ENCODE measurements around the gene LMNB1.
"Not testable (repeated sequence)": the region's sequence is repeated elsewhere in the genome, so short reads cannot be mapped to it uniquely, and the experiment has no call there.

Gene LMNB1, protein sequence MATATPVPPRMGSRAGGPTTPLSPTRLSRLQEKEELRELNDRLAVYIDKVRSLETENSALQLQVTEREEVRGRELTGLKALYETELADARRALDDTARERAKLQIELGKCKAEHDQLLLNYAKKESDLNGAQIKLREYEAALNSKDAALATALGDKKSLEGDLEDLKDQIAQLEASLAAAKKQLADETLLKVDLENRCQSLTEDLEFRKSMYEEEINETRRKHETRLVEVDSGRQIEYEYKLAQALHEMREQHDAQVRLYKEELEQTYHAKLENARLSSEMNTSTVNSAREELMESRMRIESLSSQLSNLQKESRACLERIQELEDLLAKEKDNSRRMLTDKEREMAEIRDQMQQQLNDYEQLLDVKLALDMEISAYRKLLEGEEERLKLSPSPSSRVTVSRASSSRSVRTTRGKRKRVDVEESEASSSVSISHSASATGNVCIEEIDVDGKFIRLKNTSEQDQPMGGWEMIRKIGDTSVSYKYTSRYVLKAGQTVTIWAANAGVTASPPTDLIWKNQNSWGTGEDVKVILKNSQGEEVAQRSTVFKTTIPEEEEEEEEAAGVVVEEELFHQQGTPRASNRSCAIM

DNA sequence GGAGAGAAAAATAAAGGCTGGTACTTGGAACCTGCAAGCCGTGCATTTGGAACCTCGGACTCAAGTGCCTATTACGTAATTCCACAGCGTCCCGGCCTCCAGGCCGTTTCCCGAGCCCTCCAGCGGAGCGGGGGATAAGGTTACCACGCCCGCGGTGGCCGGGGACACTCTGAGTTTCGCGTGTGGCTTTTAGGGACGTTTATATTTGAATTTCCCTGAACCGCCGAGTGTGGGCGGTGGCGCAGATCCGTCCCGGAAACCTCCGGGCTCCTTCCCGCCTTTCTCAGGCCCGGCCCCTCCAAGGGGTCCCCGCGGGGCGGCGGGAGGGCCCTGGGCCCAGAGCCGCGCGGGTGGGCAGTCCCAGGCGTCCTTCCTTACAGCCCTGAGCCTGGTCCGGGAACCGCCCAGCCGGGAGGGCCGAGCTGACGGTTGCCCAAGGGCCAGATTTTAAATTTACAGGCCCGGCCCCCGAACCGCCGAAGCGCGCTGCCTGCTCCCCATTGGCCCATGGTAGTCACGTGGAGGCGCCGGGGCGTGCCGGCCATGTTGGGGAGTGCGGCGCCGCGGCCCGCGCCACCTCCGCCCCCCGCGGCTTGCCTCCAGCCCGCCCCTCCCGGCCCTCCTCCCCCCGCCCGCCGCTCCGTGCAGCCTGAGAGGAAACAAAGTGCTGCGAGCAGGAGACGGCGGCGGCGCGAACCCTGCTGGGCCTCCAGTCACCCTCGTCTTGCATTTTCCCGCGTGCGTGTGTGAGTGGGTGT lies at the start of gene LMNB1:
LMNB1 (plus strand) TSS at position 638 of the 758 bp plus-strand sequence. CDS start 373 bp downstream, outside the sequence.
- peak; percentile 44 to 94 (median 86) for DNase-seq

DNA sequence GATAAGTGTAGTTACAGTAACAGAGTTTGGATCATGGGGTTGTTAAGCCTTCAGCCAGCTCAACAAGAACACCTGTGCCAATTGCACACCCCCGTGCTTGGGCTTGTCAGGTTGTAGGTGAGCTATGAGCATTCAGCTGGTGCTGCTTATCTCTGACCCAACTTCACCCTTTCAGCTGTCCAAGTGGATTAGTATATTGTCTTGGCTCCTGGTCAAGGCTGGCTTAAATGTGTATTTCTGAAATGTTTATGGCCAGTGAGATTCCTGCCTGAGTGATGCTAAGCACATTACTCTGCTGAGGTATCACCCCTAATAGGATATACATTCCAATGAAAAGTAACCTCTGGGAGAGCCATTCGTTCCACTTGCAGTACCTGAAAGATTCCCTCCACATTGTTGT lies 44.2 kb upstream of the LMNB1 start:
- DNase-seq, result peak in 1 of 14 donors; percentile 5

DNA sequence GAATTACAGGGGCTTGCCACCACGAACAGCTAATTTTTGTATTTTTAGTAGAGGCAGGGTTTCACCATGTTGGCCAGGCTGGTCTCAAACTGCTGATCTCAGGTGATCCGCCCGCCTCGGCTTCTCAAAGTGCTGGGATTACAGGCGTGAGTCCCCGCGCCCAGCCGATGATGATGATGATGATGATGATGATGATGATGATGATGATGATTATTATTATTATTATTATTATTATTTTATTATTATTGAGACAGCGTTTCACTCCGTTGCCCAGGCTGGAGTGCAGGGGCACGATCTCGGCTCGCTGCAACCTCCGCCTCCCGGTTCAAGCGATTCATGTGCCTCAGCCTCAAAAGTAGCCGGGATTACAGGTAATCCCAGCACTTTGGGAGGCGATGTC lies 42.4 kb upstream of the LMNB1 start:
- DNase-seq, result not testable (repeated sequence)

DNA sequence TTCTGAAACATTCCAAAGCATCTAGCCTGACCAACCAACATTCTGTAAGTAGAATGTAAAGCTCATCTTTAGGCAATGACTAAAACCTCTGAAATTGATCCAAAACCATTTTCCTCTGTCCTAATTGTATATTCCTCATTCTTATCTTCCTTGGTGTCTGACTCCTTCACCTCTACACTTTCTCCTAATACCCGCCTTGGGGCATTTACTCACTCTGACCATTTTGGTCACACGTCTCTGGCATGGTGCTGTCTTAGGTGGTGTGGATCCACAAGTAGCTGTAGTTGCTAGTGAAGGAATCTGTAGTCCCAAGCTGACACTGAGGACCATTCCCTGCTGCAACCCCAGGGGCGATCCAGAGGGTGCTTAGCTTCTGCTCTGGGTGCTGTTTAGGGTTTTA lies 40.8 kb upstream of the LMNB1 start:
- no peak for DNase-seq

DNA sequence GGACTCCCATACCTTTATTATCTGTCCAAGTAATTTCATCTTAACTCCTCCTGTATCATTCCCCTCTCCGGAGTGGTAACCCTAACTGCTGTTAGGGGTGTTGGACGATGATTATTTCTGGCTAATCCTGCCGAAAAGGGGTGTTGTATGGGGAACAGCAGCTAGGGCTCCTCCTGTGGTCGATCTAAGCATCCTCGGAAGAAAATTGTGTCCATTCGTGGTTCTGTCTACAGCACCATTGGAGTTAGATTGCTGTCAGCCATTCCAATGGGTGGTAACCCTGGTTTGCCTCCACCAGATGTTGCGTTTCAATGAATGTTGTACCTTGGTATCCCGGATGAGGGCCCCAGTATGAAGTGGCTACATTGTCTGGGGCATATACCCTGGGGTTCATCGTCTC lies 35.6 kb upstream of the LMNB1 start:
- DNase-seq, result no peak

DNA sequence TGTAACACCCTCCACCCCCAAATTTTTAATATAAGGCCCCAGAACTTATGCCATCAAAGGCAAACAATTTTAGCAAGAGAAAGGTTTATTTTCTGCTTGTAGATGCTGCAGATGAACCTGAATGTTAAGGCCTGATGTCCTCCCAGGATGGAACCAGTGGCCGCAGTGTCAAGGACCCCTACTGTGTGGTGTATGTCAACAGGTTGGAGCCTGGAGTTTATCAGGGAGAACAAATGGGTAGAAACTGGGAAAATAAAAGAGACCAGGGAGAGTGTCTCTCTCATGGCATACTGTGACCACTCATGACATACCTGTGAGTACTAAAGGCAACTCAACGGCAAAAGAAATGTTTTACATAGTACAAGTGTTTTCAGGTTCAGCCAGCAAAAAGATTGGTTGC lies 34.5 kb upstream of the LMNB1 start:
- DNase-seq, result no peak

DNA sequence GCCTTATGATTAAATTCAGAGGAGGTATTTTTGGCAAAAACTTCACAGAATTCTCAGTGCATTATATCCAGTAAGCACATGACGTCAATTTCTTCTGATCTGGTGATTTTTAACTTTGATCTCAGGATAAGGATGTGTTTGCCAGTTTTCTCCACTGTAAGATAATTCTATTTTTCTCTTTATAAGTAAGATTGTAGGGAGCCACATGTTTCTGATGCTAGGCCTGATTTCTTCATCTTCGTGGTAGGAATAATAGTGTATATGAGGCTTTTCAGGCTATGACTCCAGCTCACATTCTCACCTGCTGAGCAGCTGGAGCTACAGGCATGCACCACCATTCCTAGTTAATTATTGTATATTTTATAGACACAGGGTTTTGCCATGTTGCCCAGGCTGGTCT lies 32.1 kb upstream of the LMNB1 start:
- DNase-seq, result no peak

DNA sequence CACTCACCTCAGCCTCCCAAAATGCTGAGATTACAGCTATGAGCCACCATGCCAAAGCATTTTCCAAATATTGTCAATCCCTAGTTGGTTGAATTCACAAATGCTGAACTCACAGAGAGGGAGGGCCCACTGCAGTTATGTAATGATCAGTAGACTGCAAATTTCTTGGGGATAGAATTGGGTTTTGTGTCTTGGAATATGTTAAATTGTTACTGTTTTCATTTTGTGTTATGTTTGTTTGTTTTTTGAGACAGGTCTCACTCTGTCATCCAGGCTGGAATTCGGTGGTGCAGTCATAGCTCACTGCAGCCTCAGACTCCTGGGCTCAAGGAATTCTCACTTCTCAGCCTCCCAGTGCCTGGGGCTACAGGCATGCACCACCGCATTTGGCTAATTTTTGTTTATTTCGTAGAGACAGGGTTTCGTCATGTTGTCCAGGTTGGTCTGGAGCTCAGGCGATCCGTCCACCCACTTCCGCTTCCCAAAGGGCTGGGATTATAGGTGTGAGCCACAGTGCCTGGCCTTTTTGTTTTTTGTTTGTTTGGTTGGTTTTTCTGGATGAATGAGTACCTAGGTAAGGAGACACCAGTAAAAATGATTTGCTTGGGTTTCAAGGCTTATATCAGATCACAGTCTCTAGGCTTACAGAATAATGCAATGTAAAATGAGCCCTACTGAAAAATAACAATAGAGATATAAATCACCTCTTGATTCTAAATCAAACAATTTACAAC lies 31.5 kb upstream of the LMNB1 start:
- DNase-seq, result no peak

DNA sequence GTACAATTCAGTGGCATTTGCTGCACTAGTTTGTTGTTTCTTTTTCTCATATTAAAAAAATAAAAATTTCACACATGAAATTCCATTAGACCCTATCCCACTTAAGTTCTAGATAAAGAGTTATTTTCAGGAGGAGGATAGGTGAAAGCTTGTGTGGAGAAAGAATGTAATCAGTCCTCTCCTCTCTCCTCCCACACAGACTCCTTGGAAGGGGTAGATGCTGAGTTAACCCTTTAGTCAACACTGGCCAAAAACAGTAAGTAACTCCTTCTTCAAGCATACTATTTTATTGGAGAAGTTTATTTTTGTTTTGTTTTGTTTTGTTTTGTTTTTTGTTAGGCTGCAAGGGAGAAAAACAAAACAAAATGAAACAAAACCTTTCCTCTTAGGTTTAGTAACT lies 30.6 kb upstream of the LMNB1 start:
- DNase-seq, result no peak

DNA sequence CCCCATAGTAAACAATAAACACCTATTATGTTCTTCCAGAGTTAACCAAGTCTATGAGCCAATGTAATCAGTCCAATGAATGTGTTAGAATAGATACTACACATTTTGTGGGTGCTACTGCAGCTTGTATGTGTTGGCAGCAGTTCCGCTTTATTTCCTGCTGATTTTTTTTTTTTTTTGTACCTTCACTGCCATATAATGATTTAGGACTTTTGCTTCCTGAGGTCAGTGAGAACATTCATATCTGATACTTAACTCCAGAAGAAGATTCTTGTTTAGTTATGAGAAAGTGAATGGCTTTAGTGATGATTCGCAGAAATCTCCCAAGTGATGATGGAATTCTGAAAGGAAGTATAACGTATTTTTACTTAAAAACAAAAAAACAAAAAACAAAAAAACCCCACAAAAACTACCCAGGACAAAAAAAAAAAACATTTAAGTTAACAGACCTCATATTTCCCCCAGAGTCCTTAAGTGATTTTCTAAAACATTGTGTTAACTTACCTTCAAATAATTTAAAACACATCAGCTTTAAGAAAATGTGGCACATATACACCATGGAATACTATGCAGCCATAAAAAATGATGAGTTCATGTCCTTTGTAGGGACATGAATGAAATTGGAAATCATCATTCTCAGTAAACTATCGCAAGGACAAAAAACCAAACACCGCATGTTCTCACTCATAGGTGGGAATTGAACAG lies 24.7 kb upstream of the LMNB1 start:
- no peak for DNase-seq

DNA sequence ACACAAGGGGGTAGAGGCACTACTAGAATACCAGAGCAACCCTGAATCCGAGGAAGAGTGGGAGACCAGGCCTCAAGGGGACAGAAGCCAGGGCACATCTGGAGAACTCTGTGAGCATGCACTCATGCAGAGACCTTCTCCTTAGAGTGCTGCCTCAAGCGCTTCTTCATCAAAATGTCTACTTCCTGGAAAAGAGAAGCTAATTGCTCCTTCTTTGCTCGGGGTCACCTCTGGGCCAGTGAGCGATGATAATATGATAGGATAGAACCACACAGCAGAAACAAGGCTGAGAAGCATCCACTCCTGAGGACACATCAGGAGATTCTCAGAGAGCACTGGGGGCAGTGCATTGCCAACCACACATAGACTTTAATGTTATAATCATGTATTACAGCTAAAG lies 23.7 kb upstream of the LMNB1 start:
- no peak for DNase-seq

DNA sequence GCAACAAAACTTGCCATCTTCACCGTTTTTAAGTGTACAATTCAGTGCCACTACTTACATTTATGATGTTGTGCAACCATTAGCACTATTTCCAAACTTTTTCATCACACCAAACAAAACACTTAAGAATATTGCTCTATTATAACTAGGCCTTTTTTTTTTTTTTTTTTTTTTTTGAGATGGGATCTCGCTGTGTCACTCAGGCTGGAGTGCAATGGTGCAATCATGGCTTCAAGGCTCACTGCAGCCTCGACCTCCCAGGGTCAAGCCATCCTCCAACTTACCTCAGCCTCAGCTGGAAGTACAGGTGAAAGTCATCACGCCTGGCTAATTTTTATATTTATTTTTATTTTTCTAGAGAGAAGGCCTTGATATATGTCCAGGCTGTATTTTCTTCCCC lies 22.3 kb upstream of the LMNB1 start:
- no peak for DNase-seq

DNA sequence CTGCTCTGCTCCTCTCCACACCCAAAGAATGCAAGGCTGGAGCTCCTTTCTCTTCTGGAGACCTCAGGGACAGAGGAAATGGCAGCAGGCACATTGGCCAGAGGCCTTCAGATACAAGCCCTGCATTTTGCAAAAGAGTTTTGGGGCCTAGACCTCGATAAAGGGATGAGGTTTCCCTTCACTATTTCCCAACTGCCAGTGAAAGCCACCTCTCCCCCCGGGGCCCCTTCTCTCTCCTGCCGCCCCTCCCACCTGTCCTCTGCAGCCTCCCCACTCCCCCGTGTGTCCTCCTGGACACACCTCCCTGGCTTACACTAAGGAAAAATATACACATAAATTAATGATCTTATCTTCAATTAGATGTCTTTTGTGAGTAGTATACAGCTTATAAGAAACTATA lies 21.3 kb upstream of the LMNB1 start:
- no peak for DNase-seq

DNA sequence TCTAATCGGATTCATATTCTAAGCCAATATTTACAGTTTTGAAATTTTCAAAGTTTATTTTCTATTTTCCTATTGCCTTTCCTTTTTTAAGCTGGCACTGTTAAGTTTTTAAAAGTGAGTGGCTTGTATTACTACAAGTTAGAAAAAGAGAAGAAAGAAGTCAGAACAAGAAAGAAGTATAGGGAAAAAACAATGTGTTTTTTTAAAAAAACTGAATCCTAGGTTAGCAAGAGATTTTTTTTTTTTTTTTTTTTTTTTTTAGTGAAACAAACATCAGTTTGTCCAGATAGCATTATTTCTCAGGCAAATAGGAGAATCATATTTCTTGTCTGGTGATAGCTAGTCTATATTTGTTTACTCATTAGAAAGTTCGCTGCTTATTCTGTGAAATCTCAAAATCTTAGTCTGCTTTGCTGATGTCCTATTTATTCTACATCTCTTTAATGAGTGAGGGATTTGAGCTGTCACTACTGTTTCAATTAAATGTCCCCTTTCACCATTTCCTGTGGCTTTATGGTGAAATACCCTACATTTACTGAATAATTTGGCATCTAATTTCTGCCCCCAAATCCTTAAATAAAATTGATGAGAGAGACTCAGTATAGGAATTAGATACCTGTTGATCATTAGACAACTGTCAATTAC lies 19.1 kb upstream of the LMNB1 start:
- no peak for DNase-seq

DNA sequence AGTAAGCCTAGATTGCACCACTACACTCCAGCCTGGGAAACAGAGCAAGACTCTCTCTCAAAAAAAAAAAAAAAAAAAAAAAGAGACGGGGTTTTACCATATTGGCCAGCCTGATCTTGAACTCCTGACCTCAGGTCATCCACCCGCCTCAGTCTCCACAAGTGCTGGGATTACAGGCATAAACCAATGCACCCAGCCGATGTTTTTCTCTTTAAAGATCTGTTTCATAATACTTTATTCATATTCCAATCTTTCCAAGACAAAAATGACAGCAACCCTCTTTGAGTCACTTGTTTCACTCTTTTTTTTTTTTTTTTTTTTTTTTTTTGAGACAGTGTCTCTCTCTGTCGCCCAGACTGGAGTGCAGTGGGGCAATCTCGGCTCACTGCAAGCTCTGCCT lies 13.6 kb upstream of the LMNB1 start:
- DNase-seq, result no peak

DNA sequence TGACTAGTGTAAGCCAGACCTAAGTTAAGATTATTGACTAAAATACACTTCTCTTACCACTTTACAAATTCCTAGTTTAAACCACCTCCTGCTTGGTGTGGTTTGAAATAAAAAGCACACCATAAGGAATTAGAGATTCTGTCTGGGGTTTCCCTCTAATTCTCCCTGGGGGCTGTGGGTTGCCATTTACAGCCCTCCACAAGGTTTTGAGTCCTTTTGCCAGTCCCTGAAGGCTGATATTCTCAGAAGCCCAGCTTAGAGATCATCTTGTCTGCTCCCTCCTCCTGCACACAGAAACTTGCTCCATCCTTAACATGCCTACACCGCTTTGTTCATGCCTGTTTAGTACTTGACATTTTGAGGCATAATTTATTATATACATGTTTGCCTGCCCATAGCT lies 7.2 kb upstream of the LMNB1 start:
- no peak for DNase-seq

DNA sequence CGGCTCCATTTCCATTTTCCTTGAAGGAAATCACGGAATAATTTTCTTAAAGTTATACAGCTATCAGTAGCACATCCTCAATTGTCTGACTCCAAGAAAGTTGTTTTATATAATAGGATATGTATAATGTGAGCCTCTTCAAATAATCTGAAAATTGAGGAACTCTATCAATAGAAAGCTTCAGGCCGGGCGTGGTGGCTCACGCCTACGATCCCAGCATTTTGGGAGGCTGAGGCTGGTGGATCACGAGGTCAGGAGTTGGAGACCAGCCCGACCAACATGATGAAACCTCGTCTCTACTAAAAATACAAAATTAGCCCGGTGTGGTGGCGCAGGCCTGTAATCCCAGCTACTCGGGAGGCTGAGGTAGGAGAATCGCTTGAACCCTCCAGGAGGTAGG lies 3.4 kb upstream of the LMNB1 start:
- not testable (repeated sequence) for DNase-seq

DNA sequence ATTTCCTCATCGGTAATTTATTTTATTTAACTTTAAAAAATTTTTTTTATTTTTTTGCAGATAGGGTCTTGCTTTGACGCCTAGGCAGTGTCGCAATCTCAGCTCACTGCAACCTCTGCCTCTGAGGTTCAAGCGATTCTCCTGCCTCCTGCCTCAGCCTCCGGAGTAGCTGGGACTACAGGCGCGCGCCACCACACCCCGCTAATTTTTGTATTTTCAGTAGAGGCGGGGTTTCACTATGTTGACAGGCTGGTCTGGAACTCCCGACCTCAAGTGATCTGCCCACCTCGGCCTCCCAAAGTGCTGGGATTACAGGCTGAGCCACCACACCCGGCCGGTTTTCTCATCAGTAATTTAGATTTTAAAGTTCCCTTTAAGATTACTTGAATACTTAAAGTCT lies 2.3 kb upstream of the LMNB1 start:
- DNase-seq, result not testable (repeated sequence)

DNA sequence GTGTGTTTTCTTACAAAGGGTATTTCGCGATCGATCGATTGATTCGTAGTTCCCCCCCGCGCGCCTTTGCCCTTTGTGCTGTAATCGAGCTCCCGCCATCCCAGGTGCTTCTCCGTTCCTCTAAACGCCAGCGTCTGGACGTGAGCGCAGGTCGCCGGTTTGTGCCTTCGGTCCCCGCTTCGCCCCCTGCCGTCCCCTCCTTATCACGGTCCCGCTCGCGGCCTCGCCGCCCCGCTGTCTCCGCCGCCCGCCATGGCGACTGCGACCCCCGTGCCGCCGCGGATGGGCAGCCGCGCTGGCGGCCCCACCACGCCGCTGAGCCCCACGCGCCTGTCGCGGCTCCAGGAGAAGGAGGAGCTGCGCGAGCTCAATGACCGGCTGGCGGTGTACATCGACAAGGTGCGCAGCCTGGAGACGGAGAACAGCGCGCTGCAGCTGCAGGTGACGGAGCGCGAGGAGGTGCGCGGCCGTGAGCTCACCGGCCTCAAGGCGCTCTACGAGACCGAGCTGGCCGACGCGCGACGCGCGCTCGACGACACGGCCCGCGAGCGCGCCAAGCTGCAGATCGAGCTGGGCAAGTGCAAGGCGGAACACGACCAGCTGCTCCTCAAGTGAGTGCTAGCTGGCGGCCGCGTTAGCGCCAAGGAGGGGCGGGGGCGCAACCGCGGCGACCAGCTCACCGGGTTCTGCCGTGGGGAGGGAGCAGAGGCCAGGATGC lies 480 bp downstream of the LMNB1 start:
- DNase-seq, result peak in 9 of 14 donors; percentile 31 to 77 (median 50)

DNA sequence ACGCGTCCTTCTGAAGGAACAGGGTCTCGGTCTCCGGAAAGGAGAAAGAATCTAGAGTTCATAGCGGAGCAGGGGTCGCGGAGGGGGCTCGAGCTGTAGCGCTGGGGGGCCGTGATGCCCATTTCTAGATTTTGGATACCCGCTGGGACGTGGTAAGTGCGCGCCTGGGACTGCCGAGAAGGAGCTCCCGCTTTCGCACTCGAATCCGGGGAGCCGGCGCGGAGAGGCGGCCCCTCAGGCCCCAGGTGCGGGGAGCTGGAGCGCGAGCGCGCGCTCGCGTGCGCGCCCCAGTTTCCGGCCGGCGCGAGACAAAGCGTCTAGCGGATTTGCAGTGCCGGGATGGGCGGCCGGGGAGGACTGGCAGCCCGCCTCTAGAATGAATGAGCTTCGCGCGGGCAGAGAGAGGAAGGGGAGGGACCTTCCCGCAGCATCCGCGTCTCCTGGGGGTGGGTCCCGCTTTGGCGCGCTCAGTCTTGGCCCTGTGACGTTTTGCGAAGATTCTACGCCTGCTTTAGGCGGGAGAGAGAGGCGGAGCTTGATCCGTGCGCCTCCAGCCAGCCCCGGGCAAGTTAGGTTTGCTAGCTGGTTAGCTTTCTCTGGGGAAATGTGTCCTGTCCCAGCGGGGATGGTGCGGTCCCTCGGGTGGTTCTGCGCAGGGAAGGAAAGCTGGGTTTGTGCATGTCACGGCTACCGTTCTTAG lies 1.2 kb downstream of the LMNB1 start:
- peak; percentile 3 to 92 (median 70) for DNase-seq

All from C1 segment of cervical spinal cord (tissue), 14 donors.